OCI-LY1 (cell line): ENCODE measurements around the gene LAMB3.

Experiments used
- H2AFZ ChIP-seq: fragments of 200-600 bp; sonication (generic), shearing (Covaris generic); 2 replicates; pipeline ENCODE4 v1.6.0; 2014; ENCODE audit warnings: antibody characterized with exemption, mild to moderate bottlenecking, low read length
- H3F3A ChIP-seq: fragments of 200-600 bp; sonication (generic), shearing (Covaris generic); 2 replicates; pipeline ENCODE4 v1.6.0; 2014; ENCODE audit warnings: mild to moderate bottlenecking, antibody characterized with exemption, low read length, moderate library complexity; ENCODE audit not compliant: insufficient read depth
- H3K27ac ChIP-seq: fragments of 200-600 bp; sonication (generic); 2 replicates; pipeline ENCODE4 v1.5.1; 2014; ENCODE audit warnings: low read length, mixed run types, mild to moderate bottlenecking, low read depth; ENCODE audit not compliant: poor library complexity, severe bottlenecking
- H3K27me3 ChIP-seq: fragments of 200-600 bp; sonication (generic); 2 replicates; pipeline ENCODE4 v1.6.0; 2014; ENCODE audit warnings: antibody characterized with exemption, mild to moderate bottlenecking, low read length, moderate library complexity; ENCODE audit not compliant: insufficient read depth
- H3K36me3 ChIP-seq: fragments of 200-600 bp; sonication (generic); 2 replicates; pipeline ENCODE4 v1.6.1; 2014; ENCODE audit warnings: mild to moderate bottlenecking, antibody characterized with exemption, low read length, moderate library complexity, mixed read lengths; ENCODE audit not compliant: insufficient read depth
- H3K4me1 ChIP-seq: fragments of 200-600 bp; sonication (generic); 2 replicates; pipeline ENCODE4 v1.5.1; 2014; ENCODE audit warnings: mild to moderate bottlenecking, low read length, moderate library complexity; ENCODE audit not compliant: insufficient read depth, severe bottlenecking
- H3K4me2 ChIP-seq: fragments of 200-600 bp; sonication (generic), shearing (Covaris generic); 2 replicates; pipeline ENCODE4 v1.6.1; 2014; ENCODE audit warnings: low read length
- H3K4me3 ChIP-seq: fragments of 200-600 bp; sonication (generic); 2 replicates; pipeline ENCODE4 v1.5.1; 2014; ENCODE audit warnings: low read length, low read depth, mild to moderate bottlenecking, mixed read lengths; ENCODE audit not compliant: poor library complexity, severe bottlenecking
- H3K79me2 ChIP-seq: fragments of 200-600 bp; shearing (Covaris generic); 2 replicates; pipeline ENCODE4 v1.6.1; 2016; ENCODE audit warnings: mixed run types, low read length, mixed read lengths; ENCODE audit not compliant: insufficient read depth
- H3K9ac ChIP-seq: fragments of 200-600 bp; sonication (generic), shearing (Covaris generic); 2 replicates; pipeline ENCODE4 v1.6.1; 2014; ENCODE audit warnings: mild to moderate bottlenecking, low read length, mixed read lengths
- H3K9me2 ChIP-seq: fragments of 200-600 bp; sonication (generic), shearing (Covaris generic); 2 replicates; pipeline ENCODE4 v1.6.1; 2014; ENCODE audit warnings: low read depth, mild to moderate bottlenecking, low read length, mixed read lengths
- H3K9me3 ChIP-seq: fragments of 200-600 bp; shearing (Covaris generic); 2 replicates; pipeline ENCODE4 v1.6.1; 2014; ENCODE audit warnings: low read length, mixed read lengths
- H4K20me1 ChIP-seq: fragments of 200-600 bp; sonication (generic), shearing (Covaris generic); 2 replicates; pipeline ENCODE4 v1.6.0; 2016; ENCODE audit warnings: mild to moderate bottlenecking, low read length; ENCODE audit not compliant: insufficient read depth
- EZH2 ChIP-seq: fragments of 200-600 bp; sonication (generic), shearing (Covaris generic); IDR thresholded peaks from 2 replicates; pipeline ENCODE4 v1.8.0; 2017; ENCODE audit warnings: borderline replicate concordance, mixed run types, mild to moderate bottlenecking, antibody characterized with exemption, low read length, moderate library complexity, mixed read lengths
- TF ChIP-seq, protein P1 (sequence below): fragments of 200-600 bp; sonication (generic), shearing (Covaris generic); IDR thresholded peaks from 2 replicates; pipeline ENCODE4 v1.5.1; 2017; ENCODE audit warnings: mild to moderate bottlenecking, antibody characterized with exemption, low read length, moderate library complexity, mixed read lengths

Gene LAMB3

DNA sequence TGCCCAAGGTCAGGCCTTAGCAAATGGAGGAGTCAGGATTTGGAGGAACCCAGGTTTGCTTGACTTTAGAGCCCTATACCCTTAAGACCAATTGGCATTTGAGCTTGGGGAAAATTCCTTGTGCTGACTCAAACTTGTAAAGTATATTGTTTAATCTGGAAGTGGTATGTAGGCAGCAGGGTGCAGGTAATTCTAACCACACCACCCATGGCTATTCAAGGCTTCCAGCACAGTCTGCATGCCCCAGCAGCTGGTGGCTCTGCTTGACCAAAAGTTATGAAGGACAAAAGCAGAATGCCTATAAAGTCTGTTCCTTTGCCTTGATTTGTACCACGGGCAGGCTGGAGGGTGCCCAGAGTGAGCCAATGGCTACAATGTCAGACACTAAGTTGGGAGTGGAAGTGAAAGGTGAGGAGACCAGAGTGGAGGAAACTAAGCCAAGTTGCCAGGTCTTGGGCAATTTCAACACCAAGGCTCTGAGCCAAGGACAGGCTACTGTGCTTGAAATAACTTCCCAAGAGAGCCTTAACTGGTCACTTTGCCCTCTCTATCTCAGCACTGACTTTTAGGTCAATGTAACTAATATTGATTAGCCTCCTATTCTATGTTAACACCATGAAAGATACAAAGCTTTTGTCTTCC lies 18.3 kb upstream of the LAMB3 start:
- Histone ChIP-seq H3K9me2 (no peaks in the 10 kb centered on the region), H4K20me1 (no peaks in the 10 kb centered on the region), H3F3A (no peaks in the 10 kb centered on the region), H3K4me2 (no peak overlapping the region), H3K36me3 (no peaks in the 10 kb centered on the region), H3K79me2 (no peaks in the 10 kb centered on the region), H2AFZ (no peak overlapping the region), H3K9me3 (no peaks in the 10 kb centered on the region), H3K4me3 (no peak overlapping the region), H3K27ac (no peak overlapping the region), H3K9ac (no peak overlapping the region), H3K4me1 (no peaks in the 10 kb centered on the region), H3K27me3 (no peaks in the 10 kb centered on the region; the same call in 1 of the 2 replicates)
- no peak for TF ChIP-seq EZH2
- TF ChIP-seq, protein P1, sequence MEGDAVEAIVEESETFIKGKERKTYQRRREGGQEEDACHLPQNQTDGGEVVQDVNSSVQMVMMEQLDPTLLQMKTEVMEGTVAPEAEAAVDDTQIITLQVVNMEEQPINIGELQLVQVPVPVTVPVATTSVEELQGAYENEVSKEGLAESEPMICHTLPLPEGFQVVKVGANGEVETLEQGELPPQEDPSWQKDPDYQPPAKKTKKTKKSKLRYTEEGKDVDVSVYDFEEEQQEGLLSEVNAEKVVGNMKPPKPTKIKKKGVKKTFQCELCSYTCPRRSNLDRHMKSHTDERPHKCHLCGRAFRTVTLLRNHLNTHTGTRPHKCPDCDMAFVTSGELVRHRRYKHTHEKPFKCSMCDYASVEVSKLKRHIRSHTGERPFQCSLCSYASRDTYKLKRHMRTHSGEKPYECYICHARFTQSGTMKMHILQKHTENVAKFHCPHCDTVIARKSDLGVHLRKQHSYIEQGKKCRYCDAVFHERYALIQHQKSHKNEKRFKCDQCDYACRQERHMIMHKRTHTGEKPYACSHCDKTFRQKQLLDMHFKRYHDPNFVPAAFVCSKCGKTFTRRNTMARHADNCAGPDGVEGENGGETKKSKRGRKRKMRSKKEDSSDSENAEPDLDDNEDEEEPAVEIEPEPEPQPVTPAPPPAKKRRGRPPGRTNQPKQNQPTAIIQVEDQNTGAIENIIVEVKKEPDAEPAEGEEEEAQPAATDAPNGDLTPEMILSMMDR = no peak

DNA sequence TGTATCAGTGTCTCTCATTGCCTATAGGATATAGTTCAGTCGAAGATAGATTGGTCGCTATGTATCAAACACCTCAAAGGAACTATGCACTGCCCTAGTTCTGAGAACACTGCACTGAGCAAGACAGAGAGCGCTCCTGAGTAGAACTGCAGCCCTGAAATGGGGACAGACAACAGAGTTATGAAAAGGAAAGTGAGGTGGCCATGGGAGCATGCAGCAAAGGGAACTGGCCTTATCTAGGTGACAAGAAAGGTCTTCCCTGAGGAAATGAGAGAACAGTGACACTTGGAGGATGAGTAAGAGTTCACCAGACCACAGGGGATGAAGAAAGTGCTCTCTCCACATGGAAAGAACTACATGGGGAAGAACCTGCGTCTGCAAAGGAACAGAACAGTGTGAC lies 15.5 kb upstream of the LAMB3 start:
- no peak overlapping the region for H3K27ac ChIP-seq
- no peaks in the 10 kb centered on the region for H3K4me1 ChIP-seq
- H3K36me3 ChIP-seq = no peaks in the 10 kb centered on the region

DNA sequence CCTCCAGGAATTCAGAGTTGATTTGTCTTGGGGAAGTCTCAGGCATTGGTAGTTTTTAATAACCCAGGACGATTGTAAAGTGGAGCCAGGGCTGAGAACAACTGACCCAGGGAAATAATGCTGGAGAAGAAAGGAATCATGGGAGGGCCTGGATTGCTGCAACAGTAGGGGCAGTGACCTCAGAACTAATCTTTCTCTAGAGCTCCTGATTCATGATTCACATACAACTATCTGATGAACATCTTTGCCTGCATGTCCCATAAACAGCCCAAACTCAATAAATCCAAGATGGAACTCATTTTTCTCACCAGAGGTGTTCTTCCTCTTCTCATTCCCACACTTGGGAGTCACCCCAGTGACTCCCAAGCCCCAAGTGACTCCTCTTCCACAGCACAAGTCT lies 14.9 kb upstream of the LAMB3 start:
- Histone ChIP-seq H3K9me3 (no peaks in the 10 kb centered on the region), H3K9ac (no peak overlapping the region), H3K27ac (no peak overlapping the region), H3K4me3 (no peak overlapping the region), H3F3A (no peaks in the 10 kb centered on the region), H3K36me3 (no peaks in the 10 kb centered on the region), H3K79me2 (no peaks in the 10 kb centered on the region), H3K9me2 (no peaks in the 10 kb centered on the region), H3K27me3 (no peaks in the 10 kb centered on the region; the same call in 1 of the 2 replicates), H4K20me1 (no peaks in the 10 kb centered on the region), H3K4me2 (no peak overlapping the region), H2AFZ (no peak overlapping the region), H3K4me1 (no peaks in the 10 kb centered on the region)
- no peak for TF ChIP-seq EZH2
- TF ChIP-seq, protein P1 = no peak

More for the DNA sequence above, 15.5 kb upstream of the LAMB3 start:
- H3K27me3 ChIP-seq = no peaks in the 10 kb centered on the region; the same call in 1 of the 2 replicates
- H3K4me2 ChIP-seq = no peak overlapping the region
- no peaks in the 10 kb centered on the region for H3K9me2 ChIP-seq
- no peak overlapping the region for H2AFZ ChIP-seq
- no peaks in the 10 kb centered on the region for H3K9me3 ChIP-seq
- H4K20me1 ChIP-seq = no peaks in the 10 kb centered on the region
- H3F3A ChIP-seq = no peaks in the 10 kb centered on the region
- H3K4me3 ChIP-seq = no peak overlapping the region
- no peaks in the 10 kb centered on the region for H3K79me2 ChIP-seq
- TF ChIP-seq, protein P1 = no peak
- no peak for TF ChIP-seq EZH2
- no peak overlapping the region for H3K9ac ChIP-seq
